ENCODE data around the gene CACNA1H.

Gene CACNA1H

DNA sequence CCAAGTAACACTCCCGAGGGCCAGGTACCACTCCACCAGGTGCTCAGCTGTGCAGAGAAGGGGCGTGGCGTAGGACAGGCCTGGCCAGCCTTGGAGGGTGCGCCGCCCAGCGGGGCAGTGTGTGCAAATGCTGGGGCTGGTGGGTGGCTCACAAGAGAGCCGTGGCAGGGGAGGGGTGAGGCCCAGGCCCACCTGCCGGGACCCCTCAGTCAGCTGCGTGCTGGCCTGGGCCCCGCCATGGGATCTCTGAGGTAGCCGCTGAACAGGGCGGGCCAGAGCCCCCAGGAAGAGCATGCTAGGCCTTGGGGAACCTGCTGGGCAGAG, 63.4 kb downstream of the CACNA1H start:
- no peak overlapping the region for H3K4me3 Mint-ChIP-seq
- DNase-seq (no peak), ATAC-seq (replicated peaks) (no peak)
- H3K4me1 Mint-ChIP-seq, result no peaks in the 10 kb centered on the region
- H3K9me3 Mint-ChIP-seq, result no peaks in the 10 kb centered on the region
- peak overlapping the region; percentile 54 for H3K27ac Mint-ChIP-seq
- H3K36me3 Mint-ChIP-seq, result no peaks in the 10 kb centered on the region
- no peaks in the 10 kb centered on the region for H3K27me3 Mint-ChIP-seq

DNA sequence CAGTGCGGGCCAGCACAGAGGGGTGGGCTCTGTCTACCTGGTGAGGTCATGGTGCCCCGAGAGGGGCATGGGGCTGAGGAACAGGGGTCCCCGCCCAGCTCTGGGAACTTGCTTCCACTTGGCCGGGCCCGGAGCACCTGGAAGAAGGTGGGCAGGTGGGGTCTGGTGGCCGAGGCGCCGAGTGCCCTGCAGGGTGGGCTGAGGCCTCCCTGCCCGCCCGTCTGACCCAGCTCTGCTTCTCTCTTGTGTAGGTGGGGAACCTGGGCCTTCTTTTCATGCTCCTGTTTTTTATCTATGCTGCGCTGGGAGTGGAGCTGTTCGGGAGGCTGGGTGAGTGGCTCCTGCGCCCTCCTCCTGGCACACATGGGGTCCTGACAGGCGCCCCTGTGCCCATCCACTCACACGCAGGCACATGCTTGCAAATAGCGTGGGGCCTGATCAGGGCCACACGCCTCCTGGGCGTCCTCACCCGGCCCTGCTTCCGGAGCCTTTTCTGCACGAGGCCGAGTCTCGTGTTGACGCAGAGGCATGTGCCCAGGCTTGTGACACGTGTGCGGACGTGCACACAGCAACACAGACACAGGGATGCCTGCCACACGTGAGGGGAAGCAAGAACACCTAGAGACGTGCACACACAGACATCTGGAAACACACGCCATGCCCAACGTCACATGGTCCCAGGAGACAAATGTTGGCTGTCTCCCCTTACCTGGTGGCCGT, 63.9 kb downstream of the CACNA1H start:
- Mint-ChIP-seq H3K27ac (no peak overlapping the region), H3K4me1 (no peaks in the 10 kb centered on the region), H3K27me3 (peaks cover 0 to 5% of the 10 kb centered on the region in 2 donors), H3K9me3 (no peaks in the 10 kb centered on the region), H3K4me3 (no peak overlapping the region), H3K36me3 (no peaks in the 10 kb centered on the region)
- ATAC-seq (replicated peaks) (no peak), DNase-seq (no peak)

DNA sequence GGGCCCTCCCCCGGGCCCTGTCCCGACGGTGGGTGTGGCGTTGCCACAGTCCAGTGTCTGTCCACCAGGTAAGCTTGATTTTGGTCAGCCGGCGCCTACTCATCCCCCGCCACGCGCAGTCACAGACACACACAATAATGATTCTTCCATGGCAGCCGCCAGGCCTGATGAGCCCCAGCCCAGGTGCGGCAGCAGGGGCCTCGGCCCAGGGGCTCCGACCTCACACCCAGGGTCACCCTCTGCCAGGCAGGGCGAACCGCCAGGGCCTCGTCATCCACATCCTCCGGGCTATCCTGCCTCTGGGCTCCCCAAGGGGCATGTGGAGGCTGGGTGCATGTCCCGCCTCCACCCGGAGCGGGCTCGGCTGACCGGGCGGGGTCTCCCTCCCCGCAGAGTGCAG, 64.6 kb downstream of the CACNA1H start:
- Mint-ChIP-seq H3K27ac (no peak overlapping the region), H3K4me1 (no peaks in the 10 kb centered on the region), H3K4me3 (no peak overlapping the region), H3K9me3 (no peaks in the 10 kb centered on the region), H3K27me3 (peaks cover 0 to 5% of the 10 kb centered on the region in 2 donors), H3K36me3 (no peaks in the 10 kb centered on the region)
- DNase-seq (no peak), ATAC-seq (replicated peaks) (no peak)

DNA sequence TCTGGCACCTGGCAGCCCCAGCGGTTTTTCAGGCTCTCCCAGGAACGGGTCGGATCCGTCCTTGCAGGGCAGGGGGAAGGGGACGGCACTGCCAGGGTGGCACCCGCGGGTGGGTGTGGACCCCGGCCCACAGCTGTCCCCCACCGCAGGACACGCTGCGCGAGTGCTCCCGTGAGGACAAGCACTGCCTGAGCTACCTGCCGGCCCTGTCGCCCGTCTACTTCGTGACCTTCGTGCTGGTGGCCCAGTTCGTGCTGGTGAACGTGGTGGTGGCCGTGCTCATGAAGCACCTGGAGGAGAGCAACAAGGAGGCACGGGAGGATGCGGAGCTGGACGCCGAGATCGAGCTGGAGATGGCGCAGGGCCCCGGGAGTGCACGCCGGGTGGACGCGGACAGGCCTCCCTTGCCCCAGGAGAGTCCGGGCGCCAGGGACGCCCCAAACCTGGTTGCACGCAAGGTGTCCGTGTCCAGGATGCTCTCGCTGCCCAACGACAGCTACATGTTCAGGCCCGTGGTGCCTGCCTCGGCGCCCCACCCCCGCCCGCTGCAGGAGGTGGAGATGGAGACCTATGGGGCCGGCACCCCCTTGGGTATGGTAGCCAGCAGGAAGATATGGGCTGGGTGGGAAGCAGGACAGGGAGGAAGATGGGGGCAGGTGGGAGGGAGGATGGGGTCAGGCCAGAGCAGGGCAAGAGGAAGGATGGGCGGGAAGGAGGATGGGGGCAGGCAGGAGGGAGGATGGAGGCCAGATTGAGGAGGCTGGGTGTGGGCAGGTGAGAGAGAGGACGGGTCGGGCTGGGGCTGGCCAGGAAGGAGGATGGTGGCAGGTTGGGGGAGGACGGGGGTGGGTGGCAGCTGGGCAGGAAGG, 65.4 kb downstream of the CACNA1H start:
- Mint-ChIP-seq H3K9me3 (no peaks in the 10 kb centered on the region), H3K27ac (no peak overlapping the region)
- ATAC-seq (replicated peaks), result no peak

DNA sequence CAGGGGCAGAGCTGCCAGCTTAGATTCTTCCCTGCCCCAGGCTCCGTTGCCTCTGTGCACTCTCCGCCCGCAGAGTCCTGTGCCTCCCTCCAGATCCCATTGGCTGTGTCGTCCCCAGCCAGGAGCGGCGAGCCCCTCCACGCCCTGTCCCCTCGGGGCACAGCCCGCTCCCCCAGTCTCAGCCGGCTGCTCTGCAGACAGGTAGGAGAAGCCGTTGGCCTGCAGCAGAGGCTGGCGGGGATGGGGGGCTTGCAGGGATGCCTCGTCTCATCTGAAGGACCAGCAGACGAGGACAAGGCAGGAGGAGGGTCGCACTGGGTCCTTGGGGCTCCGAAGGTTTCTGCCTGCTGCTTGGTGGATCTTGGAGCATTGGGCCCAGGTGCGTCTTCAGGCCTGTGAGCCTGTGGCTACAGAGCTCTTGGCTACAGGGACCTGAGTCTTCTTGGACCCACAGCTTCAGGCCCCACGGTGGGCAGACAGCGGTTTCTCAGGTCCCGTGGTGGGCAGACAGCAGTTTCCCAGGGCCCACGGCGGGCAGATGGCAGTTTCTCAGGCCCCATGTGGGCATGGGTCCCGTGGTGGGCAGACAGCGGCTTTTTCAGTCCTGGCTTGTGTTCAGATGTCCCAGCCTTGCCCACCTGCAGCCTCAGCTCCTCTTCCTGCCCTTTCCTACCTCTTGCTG, 66.2 kb downstream of the CACNA1H start:
- Mint-ChIP-seq H3K27ac (no peak overlapping the region), H3K4me3 (no peak overlapping the region), H3K36me3 (no peaks in the 10 kb centered on the region), H3K27me3 (peaks cover 0 to 5% of the 10 kb centered on the region in 2 donors), H3K4me1 (no peaks in the 10 kb centered on the region), H3K9me3 (no peaks in the 10 kb centered on the region)
- ATAC-seq (replicated peaks) (no peak), DNase-seq (no peak)

More for the DNA sequence above, 65.4 kb downstream of the CACNA1H start:
- Mint-ChIP-seq H3K27me3 (peaks cover 0 to 5% of the 10 kb centered on the region in 2 donors), H3K36me3 (no peaks in the 10 kb centered on the region), H3K4me1 (no peaks in the 10 kb centered on the region), H3K4me3 (no peak overlapping the region)
- DNase-seq, result no peak

DNA sequence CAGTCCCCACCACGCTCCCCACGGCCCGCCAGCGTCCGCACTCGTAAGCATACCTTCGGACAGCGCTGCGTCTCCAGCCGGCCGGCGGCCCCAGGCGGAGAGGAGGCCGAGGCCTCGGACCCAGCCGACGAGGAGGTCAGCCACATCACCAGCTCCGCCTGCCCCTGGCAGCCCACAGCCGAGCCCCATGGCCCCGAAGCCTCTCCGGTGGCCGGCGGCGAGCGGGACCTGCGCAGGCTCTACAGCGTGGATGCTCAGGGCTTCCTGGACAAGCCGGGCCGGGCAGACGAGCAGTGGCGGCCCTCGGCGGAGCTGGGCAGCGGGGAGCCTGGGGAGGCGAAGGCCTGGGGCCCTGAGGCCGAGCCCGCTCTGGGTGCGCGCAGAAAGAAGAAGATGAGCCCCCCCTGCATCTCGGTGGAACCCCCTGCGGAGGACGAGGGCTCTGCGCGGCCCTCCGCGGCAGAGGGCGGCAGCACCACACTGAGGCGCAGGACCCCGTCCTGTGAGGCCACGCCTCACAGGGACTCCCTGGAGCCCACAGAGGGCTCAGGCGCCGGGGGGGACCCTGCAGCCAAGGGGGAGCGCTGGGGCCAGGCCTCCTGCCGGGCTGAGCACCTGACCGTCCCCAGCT, 67.3 kb downstream of the CACNA1H start:
- H3K27me3 Mint-ChIP-seq, result peaks cover 0 to 5% of the 10 kb centered on the region in 2 donors
- no peak for ATAC-seq (replicated peaks)
- no peak overlapping the region for H3K4me3 Mint-ChIP-seq
- no peaks in the 10 kb centered on the region for H3K9me3 Mint-ChIP-seq
- H3K36me3 Mint-ChIP-seq, result no peaks in the 10 kb centered on the region
- no peaks in the 10 kb centered on the region for H3K4me1 Mint-ChIP-seq
- no peak overlapping the region for H3K27ac Mint-ChIP-seq
- no peak for DNase-seq

DNA sequence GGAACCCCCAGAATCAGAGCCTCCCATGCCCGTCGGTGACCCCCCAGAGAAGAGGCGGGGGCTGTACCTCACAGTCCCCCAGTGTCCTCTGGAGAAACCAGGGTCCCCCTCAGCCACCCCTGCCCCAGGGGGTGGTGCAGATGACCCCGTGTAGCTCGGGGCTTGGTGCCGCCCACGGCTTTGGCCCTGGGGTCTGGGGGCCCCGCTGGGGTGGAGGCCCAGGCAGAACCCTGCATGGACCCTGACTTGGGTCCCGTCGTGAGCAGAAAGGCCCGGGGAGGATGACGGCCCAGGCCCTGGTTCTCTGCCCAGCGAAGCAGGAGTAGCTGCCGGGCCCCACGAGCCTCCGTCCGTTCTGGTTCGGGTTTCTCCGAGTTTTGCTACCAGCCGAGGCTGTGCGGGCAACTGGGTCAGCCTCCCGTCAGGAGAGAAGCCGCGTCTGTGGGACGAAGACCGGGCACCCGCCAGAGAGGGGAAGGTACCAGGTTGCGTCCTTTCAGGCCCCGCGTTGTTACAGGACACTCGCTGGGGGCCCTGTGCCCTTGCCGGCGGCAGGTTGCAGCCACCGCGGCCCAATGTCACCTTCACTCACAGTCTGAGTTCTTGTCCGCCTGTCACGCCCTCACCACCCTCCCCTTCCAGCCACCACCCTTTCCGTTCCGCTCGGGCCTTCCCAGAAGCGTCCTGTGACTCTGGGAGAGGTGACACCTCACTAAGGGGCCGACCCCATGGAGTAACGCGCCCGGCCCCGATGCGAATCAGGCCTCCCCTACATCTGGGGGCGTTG, 68.1 kb downstream of the CACNA1H start:
- H3K4me1 Mint-ChIP-seq, result no peaks in the 10 kb centered on the region

DNA sequence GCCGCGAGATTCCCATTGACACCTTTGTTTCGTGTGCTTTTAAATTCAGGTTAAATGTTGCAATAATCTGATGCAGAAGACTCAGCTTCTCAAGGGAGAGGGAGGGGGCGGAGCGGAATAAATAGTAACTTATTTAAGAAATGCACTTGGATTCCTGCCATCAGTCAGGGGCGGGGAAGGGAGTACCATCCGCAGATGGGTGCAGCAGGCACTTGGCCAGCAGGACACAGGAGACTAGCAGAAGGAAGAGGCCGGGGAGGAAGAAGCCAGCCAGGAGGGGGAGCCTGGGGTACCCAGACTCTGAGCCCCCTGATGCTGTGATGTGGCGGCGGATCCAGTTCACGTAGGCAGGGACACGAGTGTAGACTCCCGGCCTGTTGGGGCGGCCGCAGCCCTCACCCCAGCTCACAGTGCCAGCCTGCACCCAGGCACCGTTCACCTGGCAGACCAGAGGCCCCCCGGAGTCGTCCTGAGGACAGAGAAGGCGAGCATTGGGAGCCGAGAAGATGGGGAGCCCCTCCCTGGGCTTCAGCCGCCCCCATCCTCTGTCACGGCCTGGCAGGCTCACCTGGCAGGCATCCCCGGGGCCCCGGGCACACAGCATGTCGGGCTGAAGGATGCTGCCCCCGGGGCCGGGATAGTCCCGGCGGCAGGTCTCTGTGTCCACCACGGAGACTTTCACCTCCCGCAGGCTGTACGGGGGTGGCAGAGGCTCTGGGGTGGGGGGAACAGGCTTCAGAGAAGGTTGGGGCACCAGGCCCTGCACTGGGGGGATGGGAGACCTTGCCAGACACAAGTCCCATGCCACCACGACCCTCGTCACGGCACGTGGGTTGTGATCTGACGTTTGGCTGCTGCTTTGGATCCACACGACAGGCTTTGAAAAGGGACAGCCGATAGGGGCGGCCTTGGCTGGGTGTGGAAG, 69.0 kb downstream of the CACNA1H start:
- Mint-ChIP-seq H3K27ac (no peak overlapping the region), H3K9me3 (no peaks in the 10 kb centered on the region), H3K4me1 (no peaks in the 10 kb centered on the region), H3K4me3 (no peak overlapping the region), H3K36me3 (no peaks in the 10 kb centered on the region), H3K27me3 (peaks cover 0 to 5% of the 10 kb centered on the region in 2 donors)
- DNase-seq (no peak), ATAC-seq (replicated peaks) (no peak)

More for the DNA sequence above, 68.1 kb downstream of the CACNA1H start:
- H3K9me3 Mint-ChIP-seq, result no peaks in the 10 kb centered on the region
- H3K36me3 Mint-ChIP-seq, result no peaks in the 10 kb centered on the region
- peaks cover 0 to 5% of the 10 kb centered on the region in 2 donors for H3K27me3 Mint-ChIP-seq
- ATAC-seq (replicated peaks), result no peak
- DNase-seq, result no peak
- H3K4me3 Mint-ChIP-seq, result no peak overlapping the region
- H3K27ac Mint-ChIP-seq, result no peak overlapping the region

DNA sequence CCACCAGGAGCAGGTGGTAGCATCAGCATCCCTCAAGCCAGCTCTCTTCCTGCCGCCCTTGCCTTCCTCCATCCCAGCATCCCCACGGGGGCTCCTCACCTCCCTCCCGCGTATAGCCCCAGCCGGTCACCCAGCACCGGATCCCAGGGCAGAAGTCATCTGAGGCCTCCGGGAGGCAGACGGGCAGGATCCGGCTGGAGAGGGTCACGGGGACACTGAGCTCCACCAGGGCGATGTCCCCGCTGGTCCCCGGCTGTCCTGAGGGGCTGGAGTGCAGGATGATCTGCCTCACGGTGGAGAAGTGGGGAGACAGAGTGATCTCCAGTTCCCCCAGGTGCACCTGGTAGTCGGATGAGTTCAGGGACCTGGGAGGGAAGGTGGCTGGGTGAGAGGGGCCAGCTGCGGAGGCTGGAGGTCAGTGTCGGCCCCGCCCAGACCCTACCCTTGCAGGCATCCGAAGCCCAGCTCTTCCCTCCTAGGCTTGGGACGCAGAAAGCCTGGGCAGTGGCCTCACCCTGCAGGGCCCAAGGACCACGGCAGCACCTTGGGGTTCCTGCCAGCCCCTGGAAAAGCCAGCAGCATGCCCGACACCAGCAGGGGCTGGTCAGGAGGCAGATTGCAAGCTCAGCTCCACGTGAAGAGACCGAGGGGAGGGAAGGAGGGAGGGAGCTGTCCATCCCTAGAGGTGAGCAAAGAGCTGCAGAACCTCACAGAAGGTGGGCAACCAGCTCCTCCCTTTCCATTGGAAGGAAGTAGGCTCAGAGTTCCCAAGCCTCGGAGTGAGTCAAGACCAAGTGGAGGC, 69.8 kb downstream of the CACNA1H start:
- no peak for ATAC-seq (replicated peaks)
- Mint-ChIP-seq H3K27me3 (peaks cover 0 to 5% of the 10 kb centered on the region in 2 donors), H3K4me3 (no peak overlapping the region), H3K36me3 (no peaks in the 10 kb centered on the region), H3K4me1 (no peaks in the 10 kb centered on the region), H3K9me3 (no peaks in the 10 kb centered on the region), H3K27ac (no peak overlapping the region)
- no peak for DNase-seq

DNA sequence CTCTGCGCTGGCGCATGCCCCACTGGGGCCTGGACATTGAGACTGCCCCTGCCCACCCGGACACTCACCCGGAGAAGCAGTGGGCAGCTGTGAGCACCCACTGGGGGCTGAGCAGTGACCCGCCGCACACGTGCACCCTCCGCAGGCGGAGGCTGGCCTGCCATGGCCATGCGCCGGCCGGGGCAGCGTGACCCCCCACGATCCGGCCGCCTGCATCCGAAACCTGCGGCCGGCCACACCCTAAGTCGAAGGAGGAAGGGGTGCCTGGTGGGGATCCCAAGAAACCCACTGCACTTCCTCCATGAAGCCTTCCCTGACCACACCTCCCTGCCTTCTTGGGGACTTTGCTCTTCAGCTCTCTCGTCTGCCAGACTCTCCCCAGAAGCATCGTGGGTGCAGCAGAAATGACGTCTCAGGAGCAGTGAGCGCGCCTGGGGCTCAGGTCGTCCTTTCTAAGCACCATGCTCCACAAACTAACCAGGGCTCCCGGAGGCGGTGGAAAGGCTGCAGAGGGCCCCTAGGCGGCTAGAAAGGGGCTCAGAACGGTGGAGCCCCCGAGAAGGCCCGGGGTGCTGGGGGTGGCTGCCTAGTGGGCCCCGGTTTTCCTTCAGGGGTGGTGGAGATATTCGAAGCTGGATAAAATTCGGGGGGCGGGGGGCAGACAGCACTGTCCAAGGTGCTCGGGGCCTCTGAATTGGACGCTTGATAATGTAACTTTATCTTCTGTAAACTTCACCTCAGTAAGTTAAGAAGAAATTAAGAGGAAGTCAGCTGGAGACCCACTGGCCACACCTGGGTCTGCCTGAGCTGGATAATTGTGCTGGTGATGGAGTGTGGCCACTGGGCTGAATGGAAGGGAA, 70.7 kb downstream of the CACNA1H start:
- H3K27me3 Mint-ChIP-seq, result peaks cover 5 to 9% of the 10 kb centered on the region in 2 donors
- H3K27ac Mint-ChIP-seq, result no peak overlapping the region
- no peak for DNase-seq

DNA sequence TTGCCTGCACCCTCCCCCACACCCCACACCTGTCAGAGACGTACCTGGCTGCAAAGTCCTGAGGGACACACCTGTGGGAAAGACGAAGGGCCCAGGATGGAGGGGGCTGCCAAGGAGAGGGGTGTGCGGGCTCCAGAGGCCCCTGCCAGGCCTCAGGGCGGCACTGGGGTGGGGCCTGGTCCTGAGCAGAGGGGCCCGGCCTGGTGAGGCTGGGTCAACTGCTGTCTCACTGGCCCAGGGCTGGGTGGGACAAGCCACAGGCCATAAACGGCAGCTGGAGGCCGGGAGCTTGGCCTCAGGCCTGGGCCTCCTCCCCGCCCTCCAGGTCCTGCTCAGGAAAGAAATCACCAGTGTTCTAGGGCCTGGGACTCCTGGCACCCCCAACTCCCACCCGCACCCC, 71.7 kb downstream of the CACNA1H start:
- H3K4me3 Mint-ChIP-seq, result no peak overlapping the region
- no peaks in the 10 kb centered on the region for H3K9me3 Mint-ChIP-seq
- peaks cover 5 to 9% of the 10 kb centered on the region in 2 donors for H3K27me3 Mint-ChIP-seq
- no peaks in the 10 kb centered on the region for H3K4me1 Mint-ChIP-seq
- no peaks in the 10 kb centered on the region for H3K36me3 Mint-ChIP-seq
- no peak for DNase-seq
- H3K27ac Mint-ChIP-seq, result no peak overlapping the region
- ATAC-seq (replicated peaks), result no peak

More for the DNA sequence above, 70.7 kb downstream of the CACNA1H start:
- no peak overlapping the region for H3K4me3 Mint-ChIP-seq
- no peak for ATAC-seq (replicated peaks)
- no peaks in the 10 kb centered on the region for H3K36me3 Mint-ChIP-seq
- H3K9me3 Mint-ChIP-seq, result no peaks in the 10 kb centered on the region
- no peaks in the 10 kb centered on the region for H3K4me1 Mint-ChIP-seq

DNA sequence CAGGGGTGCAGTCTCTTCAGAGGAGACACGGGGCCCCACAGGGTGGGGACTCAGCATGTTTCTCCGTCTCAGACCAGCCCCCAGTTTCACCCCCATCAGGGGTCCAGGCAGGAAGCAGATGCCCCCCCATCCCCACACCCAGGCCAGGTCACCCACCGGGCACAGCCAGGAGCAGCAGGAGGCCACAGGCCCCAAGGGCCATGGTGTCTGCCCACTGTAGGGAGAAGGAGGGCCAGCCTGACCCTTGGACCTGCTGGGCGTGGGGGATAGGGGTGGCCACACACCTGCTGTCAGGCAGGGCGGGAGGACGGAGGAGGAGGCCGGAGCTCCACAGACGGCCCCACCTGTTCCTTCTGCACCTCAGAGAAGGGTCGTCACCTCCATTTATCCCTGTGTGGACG, 72.1 kb downstream of the CACNA1H start, which contains the start of gene TPSG1:
Gene TPSG1 (minus strand): TSS at position 218 of the 401 bp plus-strand sequence. CDS start 16 bp downstream, at position 202.
- ATAC-seq (replicated peaks) (no peak), DNase-seq (no peak)
- no peak within 1 kb of the TSS for H3K4me3 Mint-ChIP-seq
- peaks cover 5 to 9% of the 10 kb centered on the region in 2 donors for H3K27me3 Mint-ChIP-seq
- no peaks in the 10 kb centered on the region for H3K36me3 Mint-ChIP-seq
- no peaks in the 10 kb centered on the region for H3K9me3 Mint-ChIP-seq
- H3K4me1 Mint-ChIP-seq, result no peaks in the 10 kb centered on the region
- H3K27ac Mint-ChIP-seq, result no peak within 1 kb of the TSS

Measured in stimulated activated naive B cell treated with anti-CD40 and anti-IgM and Interleukin-4, amounts not matched to agents 10 μg/mL and 1 μg/mL and 100 μg/mL, for 72 hours (primary cell).